ENCODE measurements around the gene NPBWR2.
A peak's percentile ranks its signal among the peaks of the same experiment; 100 is the strongest.
"Not testable (repeated sequence)": the region's sequence is repeated elsewhere in the genome, so short reads cannot be mapped to it uniquely, and the experiment has no call there.

NPBWR2 gene

GRCh38 chr20:64144144-64144912 lies 37.0 kb upstream of the NPBWR2 start:
- DNase-seq (ENCODE audit: low spot score) = no peak

GRCh38 chr20:64143018-64143801 lies 35.8 kb upstream of the NPBWR2 start:
- no peak for DNase-seq (ENCODE audit: low spot score)

DNA sequence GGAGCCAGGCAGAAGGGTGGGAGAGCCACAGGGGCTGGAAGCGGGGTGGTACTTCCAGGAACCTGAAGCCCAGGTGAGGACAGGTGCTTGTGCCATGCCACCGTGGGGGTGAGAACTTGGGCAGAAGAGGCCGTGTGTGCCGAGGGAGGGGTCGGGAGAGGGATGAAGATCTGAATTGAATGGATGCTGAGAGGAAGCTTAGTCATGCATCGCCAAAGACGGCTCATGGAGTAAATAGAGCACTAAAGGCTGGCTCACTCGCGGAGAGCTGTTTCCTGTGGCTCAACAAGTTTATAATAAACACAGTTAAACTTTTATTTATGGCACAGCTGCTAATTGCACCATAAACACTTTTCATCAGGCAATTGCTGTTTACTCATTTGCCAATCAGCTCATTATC lies 35.2 kb upstream of the NPBWR2 start:
- DNase-seq (ENCODE audit: low spot score) = no peak

DNA sequence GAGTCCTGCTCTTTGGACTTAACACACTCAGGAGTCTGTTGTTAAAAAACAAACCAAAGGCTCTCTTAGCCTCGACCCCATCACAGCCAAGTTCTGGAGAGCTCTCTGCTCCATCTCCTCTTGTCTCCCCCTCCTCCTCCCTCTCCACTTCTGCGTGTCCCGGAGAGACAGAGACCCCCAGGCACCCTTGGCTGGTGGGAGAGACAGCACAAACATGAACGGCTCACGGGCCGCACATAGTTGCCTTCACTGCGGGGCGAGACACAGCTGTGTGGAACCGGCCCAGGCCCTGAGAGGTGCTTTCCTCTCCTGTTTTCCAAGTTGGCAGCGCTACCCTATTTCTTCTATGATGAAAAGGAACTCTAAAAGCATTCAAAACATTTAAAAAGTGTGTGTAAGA lies 33.6 kb upstream of the NPBWR2 start:
- no peak for DNase-seq (ENCODE audit: low spot score)

- no peak for DNase-seq (ENCODE audit: low spot score)
These were observed 32.9 kb upstream of the NPBWR2 start for GRCh38 chr20:64140061-64140931.

GRCh38 chr20:64139199-64140060 lies 32.1 kb upstream of the NPBWR2 start:
- DNase-seq (ENCODE audit: low spot score) = no peak

- DNase-seq (ENCODE audit: low spot score) = no peak
These were observed 31.0 kb upstream of the NPBWR2 start for GRCh38 chr20:64138276-64138815.

- no peak for DNase-seq (ENCODE audit: low spot score)
These were observed 30.2 kb upstream of the NPBWR2 start for GRCh38 chr20:64137598-64138031.

- DNase-seq (ENCODE audit: low spot score) = no peak
These were observed 28.8 kb upstream of the NPBWR2 start for GRCh38 chr20:64136004-64136710.

DNA sequence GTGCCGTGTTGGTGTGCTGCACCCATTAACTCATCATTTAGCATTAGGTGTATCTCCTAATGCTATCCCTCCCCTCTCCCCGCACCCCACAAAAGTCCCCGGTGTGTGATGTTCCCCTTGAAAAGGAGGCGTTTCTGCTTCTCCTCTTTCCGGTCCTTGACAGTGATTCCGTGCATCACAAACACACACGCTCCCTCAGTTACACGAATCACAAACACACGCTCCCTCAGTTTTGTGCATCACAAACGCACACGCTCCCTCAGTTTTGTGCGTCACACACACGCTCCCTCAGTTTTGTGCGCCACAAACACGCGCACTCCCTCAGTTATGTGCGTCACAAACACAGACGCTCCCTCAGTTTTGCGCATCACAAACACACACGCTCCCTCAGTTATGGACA lies 27.4 kb upstream of the NPBWR2 start:
- not testable (repeated sequence) for DNase-seq (ENCODE audit: low spot score)

DNA sequence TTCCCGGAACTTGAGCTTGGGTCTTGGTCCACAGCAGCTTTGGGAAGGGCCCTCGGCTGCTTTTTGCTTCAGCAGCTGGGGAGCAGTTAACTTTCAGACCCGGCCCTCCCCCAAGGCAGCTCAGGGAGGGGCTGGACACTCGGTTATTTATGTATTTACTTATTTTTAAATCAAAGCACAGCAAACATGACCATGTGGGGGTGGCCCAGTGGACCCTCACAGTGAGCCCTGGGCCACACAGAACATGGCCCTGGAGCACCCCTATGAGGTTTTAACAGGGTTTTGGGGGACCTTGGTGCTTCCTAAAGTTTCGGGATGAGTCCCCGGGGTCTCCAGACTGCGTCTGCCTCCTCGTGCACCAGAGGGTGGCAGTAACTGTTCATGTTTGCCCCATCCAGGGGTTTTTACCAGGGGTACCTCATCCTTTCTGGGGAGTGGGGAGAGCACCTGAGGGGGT lies 26.6 kb upstream of the NPBWR2 start:
- DNase-seq (ENCODE audit: low spot score) = no peak

GRCh38 chr20:64131406-64131805 lies 24.0 kb upstream of the NPBWR2 start:
- DNase-seq (ENCODE audit: low spot score) = peak; percentile 53

DNA sequence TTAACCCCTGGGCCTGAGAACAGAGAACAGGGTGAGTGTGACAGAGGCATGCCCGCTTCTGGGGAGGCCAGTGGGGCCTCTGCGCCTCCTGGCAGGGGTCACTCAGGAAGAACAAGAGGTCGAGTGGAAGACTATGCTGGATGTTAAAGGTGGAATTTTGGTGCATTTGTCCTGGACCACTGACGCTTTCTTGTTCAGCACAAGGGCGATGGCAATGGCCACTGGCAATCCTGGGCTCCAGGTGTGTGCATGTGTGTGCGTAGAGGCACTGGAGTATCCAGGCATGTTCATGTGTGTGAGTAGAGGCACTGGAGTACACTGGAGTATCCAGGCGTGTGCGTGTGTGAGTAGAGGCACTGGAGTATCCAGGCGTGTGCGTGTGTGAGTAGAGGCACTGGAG lies 23.5 kb upstream of the NPBWR2 start:
- DNase-seq (ENCODE audit: low spot score) = no peak

- DNase-seq (ENCODE audit: low spot score) = no peak
These were observed 22.9 kb upstream of the NPBWR2 start for GRCh38 chr20:64130271-64130670.

DNA sequence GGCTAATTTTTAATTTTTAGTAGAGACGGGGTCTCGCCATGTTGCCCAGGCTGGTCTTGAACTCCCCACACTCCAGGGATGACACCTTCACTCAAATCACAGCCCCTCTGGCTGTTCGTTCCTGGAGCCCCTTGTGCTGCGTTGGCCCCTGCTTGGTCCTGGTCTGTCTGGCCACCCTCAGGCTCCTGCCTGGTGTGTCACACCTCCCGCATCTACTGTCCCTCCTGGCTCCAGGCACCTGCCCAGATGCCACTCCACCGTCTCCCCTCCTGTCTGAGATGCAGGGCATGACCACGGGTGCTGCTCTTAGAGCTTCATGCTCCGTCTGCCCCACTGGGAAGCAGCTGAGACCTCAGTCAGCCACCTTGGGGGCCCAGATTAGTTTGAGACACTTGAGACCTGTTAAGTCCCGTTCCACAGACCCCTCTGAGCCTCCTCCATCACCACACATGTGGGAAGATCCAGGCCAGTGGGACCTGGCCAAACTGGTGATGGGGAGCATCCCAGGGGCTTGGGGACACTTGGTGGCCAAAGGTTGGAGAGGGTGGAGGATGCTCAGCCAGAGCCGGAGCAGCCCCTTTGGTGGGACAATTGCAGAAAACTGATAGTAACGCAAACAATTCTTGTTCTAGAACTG lies 21.9 kb upstream of the NPBWR2 start:
- DNase-seq (ENCODE audit: low spot score) = no peak

DNA sequence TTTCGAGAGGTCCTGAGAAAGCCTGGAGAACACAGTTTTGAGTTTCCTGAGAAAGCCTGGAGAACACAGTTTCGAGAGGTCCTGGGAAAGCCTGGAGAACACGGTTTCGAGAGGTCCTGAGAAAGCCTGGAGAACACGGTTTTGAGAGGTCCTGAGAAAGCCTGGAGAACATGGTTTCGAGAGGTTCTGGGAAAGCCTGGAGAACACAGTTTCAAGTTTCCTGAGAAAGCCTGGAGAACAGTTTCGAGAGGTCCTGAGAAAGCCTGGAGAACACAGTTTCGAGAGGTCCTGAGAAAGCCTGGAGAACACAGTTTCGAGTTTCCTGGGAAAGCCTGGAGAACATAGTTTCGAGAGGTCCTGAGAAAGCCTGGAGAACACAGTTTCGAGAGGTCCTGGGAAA lies 16.2 kb upstream of the NPBWR2 start:
- DNase-seq (ENCODE audit: low spot score) = not testable (repeated sequence)

DNA sequence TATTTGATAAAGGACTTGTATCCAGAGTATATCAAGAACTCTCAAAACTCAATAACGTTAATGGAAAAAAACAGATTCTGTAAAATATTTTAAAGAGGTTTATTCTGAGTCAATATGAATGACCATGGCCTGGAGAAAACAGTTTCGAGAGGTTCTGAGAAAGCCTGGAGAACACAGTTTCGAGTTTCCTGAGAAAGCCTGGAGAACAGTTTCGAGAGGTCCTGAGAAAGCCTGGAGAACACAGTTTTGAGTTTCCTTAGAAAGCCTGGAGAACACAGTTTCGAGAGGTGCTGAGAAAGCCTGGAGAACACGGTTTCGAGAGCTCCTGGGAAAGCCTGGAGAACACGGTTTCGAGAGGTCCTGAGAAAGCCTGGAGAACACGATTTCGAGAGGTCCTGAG lies 15.6 kb upstream of the NPBWR2 start:
- not testable (repeated sequence) for DNase-seq (ENCODE audit: low spot score)

DNA sequence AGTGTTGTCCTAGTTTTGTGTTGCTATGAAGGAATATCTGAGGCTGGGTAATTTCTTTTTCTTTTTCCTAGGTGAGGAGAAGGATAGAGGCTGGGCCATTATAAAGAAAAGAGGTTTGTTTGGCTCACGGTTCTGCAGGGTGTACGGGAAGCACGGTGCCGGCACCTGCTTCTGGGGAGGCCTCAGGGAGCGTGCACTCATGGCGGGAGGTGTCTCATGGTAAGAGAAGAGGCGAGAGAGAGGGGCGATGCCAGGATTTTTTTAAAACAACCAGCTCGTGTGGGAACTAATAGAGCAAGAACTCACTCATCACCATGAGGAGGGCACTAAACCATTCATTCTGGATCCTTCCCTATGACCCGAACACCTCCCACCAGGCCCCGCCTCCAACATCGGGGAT lies 14.2 kb upstream of the NPBWR2 start:
- no peak for DNase-seq (ENCODE audit: low spot score)

GRCh38 chr20:64119681-64120341 lies 12.4 kb upstream of the NPBWR2 start:
- DNase-seq (ENCODE audit: low spot score) = no peak
